ENCODE measurements around the gene WDR13. TPM values are rescaled to one million over a fixed set of nuclear protein-coding genes. Genes with fewer than 3 reads are reported as not detected.
"Not testable (repeated sequence)": the region's sequence is repeated elsewhere in the genome, so short reads cannot be mapped to it uniquely, and the experiment has no call there.

Gene WDR13
- total RNA-seq (100 to 1,000 TPM; 162 to 184 (median 166) TPM), polyA plus RNA-seq (173 TPM)
- long read RNA-seq, donor 1, full-length matches to known transcripts = 290 of 453 reads
- long read RNA-seq, donor 1, partial matches to known transcripts = 50 of 453 reads
- long read RNA-seq, donor 1, other reads (novel, unspliced or antisense) = 113 of 453 reads
- long read RNA-seq, donor 2, full-length matches to known transcripts = 105 of 184 reads
- long read RNA-seq, donor 2, partial matches to known transcripts = 28 of 184 reads
- long read RNA-seq, donor 2, other reads (novel, unspliced or antisense) = 51 of 184 reads
- long read RNA-seq, donor 3, full-length matches to known transcripts = 702 of 1,019 reads
- long read RNA-seq, donor 3, partial matches to known transcripts = 65 of 1,019 reads
- long read RNA-seq, donor 3, other reads (novel, unspliced or antisense) = 252 of 1,019 reads
- long read RNA-seq, donor 4, full-length matches to known transcripts = 141 of 212 reads
- long read RNA-seq, donor 4, partial matches to known transcripts = 28 of 212 reads
- long read RNA-seq, donor 4, other reads (novel, unspliced or antisense) = 43 of 212 reads

DNA sequence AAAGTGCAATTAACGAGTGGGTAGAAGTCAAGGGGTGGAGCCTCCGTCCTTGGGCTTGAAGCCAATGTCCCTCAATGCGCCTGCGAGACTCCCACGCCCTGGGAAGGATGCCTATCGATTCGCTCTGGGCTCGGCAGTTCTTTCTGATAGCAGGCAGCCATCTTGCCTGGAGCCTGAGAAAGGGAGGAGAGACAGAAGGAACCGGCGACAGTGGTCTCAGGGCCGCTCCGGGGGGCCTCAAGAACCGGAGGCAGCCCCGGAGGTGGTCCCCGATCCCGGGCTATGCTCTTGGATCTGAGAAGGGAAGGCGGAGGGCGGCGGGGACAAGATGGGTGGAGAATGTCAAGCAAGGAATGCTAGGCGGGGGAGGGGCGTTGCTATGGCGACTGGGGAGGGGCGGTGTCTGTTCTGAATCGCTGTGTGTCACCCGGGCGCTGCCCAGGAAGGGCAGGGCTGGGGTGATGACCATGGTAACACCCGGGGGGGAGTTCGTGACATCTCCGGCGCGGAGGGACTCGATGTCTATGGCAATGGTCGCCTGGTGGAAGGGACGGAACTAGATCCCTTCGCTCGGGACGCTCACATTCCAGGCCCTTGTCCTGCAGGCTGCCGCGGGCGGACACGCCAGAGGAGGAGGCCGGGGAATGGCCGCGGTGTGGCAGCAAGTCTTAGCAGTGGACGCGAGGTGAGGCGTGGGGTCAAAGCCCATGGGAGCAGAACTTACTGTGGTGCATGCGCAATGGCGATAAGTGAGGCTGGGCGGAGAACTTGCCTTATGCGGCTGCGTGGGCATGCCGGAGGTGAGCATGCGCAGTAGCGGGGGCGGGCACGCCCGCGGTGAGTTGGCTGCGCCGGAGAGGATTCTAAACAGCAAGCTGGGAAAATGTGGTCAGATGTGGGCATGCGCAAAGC, at the start of gene WDR13:
WDR13 (plus strand) TSS at position 140 of the 912 bp plus-strand sequence; CDS start at position 645, 505 bp downstream.
- DNase-seq (peak; percentile 93 to 97 (median 97)), ATAC-seq (peak; percentile 95)
- under 1% methylated on average over 62 of the region's 62 CpGs for WGBS
- Histone ChIP-seq H3K27me3 (ENCODE audit: control insufficient read depth, insufficient read depth) (no peaks in the 10 kb centered on the region), H3K9me3 (ENCODE audit: control insufficient read depth, low read length) (no peaks in the 10 kb centered on the region), H3K4me3 (ENCODE audit: low read length) (peak within 1 kb of the TSS; percentile 68), H3K4me1 (ENCODE audit: control insufficient read depth, insufficient read depth, low read length) (no peaks in the 10 kb centered on the region), H3K27ac (ENCODE audit: low read length) (peak within 1 kb of the TSS; percentile 100)
- intact Hi-C loops (cut with DNase I) = no loop called here

GRCh38 chrX:48548871-48549270, 48.4 kb upstream of the WDR13 start:
- no peak for DNase-seq
- Histone ChIP-seq H3K4me1 (ENCODE audit: control insufficient read depth, insufficient read depth, low read length) (no peaks in the 10 kb centered on the region), H3K27me3 (ENCODE audit: control insufficient read depth, insufficient read depth) (no peaks in the 10 kb centered on the region), H3K9me3 (ENCODE audit: control insufficient read depth, low read length) (no peaks in the 10 kb centered on the region), H3K4me3 (ENCODE audit: low read length) (no peak overlapping the region), H3K27ac (ENCODE audit: low read length) (no peak overlapping the region)
- WGBS = 85% methylated on average over 3 of the region's 3 CpGs
- no peak for ATAC-seq
- intact Hi-C loops (cut with DNase I) = no loop called here

DNA sequence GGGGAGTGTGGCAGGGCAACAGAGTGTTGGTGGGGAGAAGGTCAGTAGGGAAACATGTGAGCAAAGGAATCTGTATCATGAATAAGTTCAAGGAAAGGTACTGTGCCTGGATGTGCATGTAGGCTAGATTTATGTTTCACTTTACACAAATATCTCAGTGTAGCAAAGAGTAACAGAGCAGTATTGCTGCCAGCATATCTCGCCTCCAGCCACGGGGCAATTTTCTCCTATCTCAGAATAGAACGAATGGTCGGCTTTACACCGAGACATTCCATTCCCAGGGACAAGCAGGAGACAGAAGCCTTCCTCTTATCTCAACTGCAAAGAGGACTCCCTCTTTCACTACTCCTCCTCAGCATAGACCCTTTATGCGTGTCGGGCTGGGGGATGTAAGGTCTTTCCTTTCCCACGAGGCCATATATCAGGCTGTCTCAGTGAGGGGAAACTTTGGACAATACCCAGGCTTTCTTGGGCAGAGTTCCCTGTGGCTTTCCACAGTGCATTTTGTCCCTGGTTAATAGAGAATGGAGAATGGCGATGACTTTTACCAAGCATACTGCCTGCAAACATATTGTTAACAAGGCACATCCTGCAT, 41.5 kb upstream of the WDR13 start:
- DNase-seq; H3K27me3 ChIP-seq (ENCODE audit: control insufficient read depth, insufficient read depth); H3K4me3 ChIP-seq (ENCODE audit: low read length); H3K9me3 ChIP-seq (ENCODE audit: control insufficient read depth, low read length); intact Hi-C loops (cut with DNase I); H3K4me1 ChIP-seq (ENCODE audit: control insufficient read depth, insufficient read depth, low read length); ATAC-seq: not testable (repeated sequence)
- H3K27ac ChIP-seq (ENCODE audit: low read length) = peak overlapping the region; percentile 68
- WGBS = 46% methylated on average over 9 of the region's 9 CpGs

GRCh38 chrX:48558271-48558670, 39.0 kb upstream of the WDR13 start:
- Histone ChIP-seq H3K4me3 (ENCODE audit: low read length) (no peak overlapping the region), H3K4me1 (ENCODE audit: control insufficient read depth, insufficient read depth, low read length) (peaks cover 1% of the 10 kb centered on the region), H3K27ac (ENCODE audit: low read length) (no peak overlapping the region), H3K27me3 (ENCODE audit: control insufficient read depth, insufficient read depth) (no peaks in the 10 kb centered on the region), H3K9me3 (ENCODE audit: control insufficient read depth, low read length) (no peaks in the 10 kb centered on the region)
- intact Hi-C loops (cut with DNase I) = no loop called here
- peak; percentile 59 to 79 for ATAC-seq
- 67% methylated on average over 4 of the region's 4 CpGs for WGBS
- DNase-seq = no peak

- H3K9me3 ChIP-seq (ENCODE audit: control insufficient read depth, low read length) = no peaks in the 10 kb centered on the region
- H3K4me1 ChIP-seq (ENCODE audit: control insufficient read depth, insufficient read depth, low read length) = peaks cover 3% of the 10 kb centered on the region
- intact Hi-C loops (cut with DNase I) = no loop called here
- no peak for ATAC-seq
- no peak overlapping the region for H3K4me3 ChIP-seq (ENCODE audit: low read length)
- DNase-seq = no peak
- WGBS = 97% methylated on average over 24 of the region's 24 CpGs
- H3K27ac ChIP-seq (ENCODE audit: low read length) = no peak overlapping the region
- H3K27me3 ChIP-seq (ENCODE audit: control insufficient read depth, insufficient read depth) = no peaks in the 10 kb centered on the region
These were observed 37.7 kb upstream of the WDR13 start for GRCh38 chrX:48559636-48560035.

DNA sequence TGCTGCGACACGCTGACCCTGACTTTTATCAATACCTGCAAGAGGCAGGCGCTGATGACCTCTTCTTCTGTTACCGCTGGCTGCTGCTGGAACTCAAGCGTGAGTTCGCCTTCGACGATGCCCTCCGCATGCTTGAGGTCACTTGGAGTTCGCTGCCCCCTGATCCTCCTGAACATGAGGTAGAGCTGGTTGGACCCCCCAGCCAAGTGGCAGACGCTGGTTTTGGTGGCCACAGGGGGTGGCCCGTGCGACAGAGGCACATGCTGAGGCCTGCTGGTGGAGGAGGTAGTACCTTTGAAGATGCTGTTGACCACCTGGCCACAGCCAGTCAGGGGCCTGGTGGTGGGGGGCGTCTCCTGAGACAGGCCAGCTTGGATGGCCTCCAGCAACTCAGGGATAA, 37.2 kb upstream of the WDR13 start:
- WGBS = 95% methylated on average over 14 of the region's 14 CpGs
- no peak for ATAC-seq
- no peak for DNase-seq

DNA sequence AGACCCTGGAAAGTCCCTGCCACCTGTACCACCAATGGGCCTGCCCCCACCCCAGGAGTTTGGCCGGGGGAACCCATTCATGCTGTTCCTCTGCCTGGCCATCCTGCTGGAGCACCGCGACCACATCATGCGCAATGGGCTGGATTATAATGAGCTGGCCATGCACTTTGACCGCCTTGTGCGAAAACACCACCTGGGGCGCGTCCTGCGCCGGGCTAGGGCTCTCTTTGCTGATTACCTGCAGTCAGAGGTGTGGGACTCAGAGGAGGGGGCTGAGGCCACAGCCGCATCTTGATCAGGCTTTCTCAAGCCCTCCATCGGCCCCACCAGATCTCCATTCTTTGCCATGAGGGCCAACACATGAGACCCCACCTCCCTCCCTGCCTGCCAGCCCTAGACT, 36.6 kb upstream of the WDR13 start:
- ATAC-seq (no peak), DNase-seq (no peak)
- Histone ChIP-seq H3K9me3 (ENCODE audit: control insufficient read depth, low read length) (no peaks in the 10 kb centered on the region), H3K4me1 (ENCODE audit: control insufficient read depth, insufficient read depth, low read length) (peaks cover 2% of the 10 kb centered on the region), H3K4me3 (ENCODE audit: low read length) (no peak overlapping the region), H3K27ac (ENCODE audit: low read length) (no peak overlapping the region), H3K27me3 (ENCODE audit: control insufficient read depth, insufficient read depth) (no peaks in the 10 kb centered on the region)
- intact Hi-C loops (cut with DNase I) = no loop called here
- WGBS = 96% methylated on average over 12 of the region's 12 CpGs

More for the DNA sequence above, 37.2 kb upstream of the WDR13 start:
- no peaks in the 10 kb centered on the region for H3K27me3 ChIP-seq (ENCODE audit: control insufficient read depth, insufficient read depth)
- H3K9me3 ChIP-seq (ENCODE audit: control insufficient read depth, low read length) = no peaks in the 10 kb centered on the region
- intact Hi-C loops (cut with DNase I) = no loop called here
- no peak overlapping the region for H3K4me3 ChIP-seq (ENCODE audit: low read length)
- H3K27ac ChIP-seq (ENCODE audit: low read length) = no peak overlapping the region
- peaks cover 2% of the 10 kb centered on the region for H3K4me1 ChIP-seq (ENCODE audit: control insufficient read depth, insufficient read depth, low read length)

DNA sequence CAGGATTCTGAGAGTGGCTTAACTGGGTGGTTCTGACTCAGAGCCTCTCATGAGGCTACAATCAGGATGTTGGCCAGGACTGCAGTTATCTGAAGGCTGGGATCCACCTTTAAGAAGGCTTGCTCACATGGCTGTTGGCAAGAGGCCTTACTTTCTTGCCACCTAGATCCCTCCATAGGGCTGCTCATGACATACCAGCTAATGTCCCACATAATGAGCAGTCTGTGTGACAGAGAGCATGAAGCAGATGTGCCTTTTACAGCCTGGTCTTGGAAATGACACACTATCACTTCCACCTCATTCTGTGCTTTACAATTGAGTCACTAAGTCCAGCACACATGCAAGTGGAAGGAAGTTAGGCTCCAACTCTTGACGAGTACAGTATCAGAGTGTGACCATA, 27.3 kb upstream of the WDR13 start:
- intact Hi-C loops (cut with DNase I) = no loop called here

GRCh38 chrX:48573690-48574269, 23.5 kb upstream of the WDR13 start:
- intact Hi-C loops (cut with DNase I) = no loop called here
- DNase-seq (peak; percentile 72 to 76 (median 72)), ATAC-seq (peak in 1 of 2 donors; percentile 60)
- Histone ChIP-seq H3K27ac (ENCODE audit: low read length) (peak overlapping the region; percentile 97), H3K9me3 (ENCODE audit: control insufficient read depth, low read length) (no peaks in the 10 kb centered on the region), H3K4me1 (ENCODE audit: control insufficient read depth, insufficient read depth, low read length) (peaks cover 5% of the 10 kb centered on the region), H3K27me3 (ENCODE audit: control insufficient read depth, insufficient read depth) (no peaks in the 10 kb centered on the region), H3K4me3 (ENCODE audit: low read length) (peak overlapping the region; percentile 39)
- WGBS = 32% methylated on average over 19 of the region's 19 CpGs

More for the DNA sequence above, 27.3 kb upstream of the WDR13 start:
- H3K4me1 ChIP-seq (ENCODE audit: control insufficient read depth, insufficient read depth, low read length) = no peaks in the 10 kb centered on the region
- DNase-seq (no peak), ATAC-seq (no peak)
- H3K4me3 ChIP-seq (ENCODE audit: low read length) = no peak overlapping the region
- H3K27ac ChIP-seq (ENCODE audit: low read length) = no peak overlapping the region
- H3K9me3 ChIP-seq (ENCODE audit: control insufficient read depth, low read length) = no peaks in the 10 kb centered on the region
- H3K27me3 ChIP-seq (ENCODE audit: control insufficient read depth, insufficient read depth) = no peaks in the 10 kb centered on the region
- 22% methylated on average over 1 of the region's 1 CpG for WGBS
